GM12873 (cell line): ENCODE data around the gene KDM3B.

ENCODE experiments used
- CTCF ChIP-seq: IDR thresholded peaks from 2 replicates; pipeline ENCODE4 v1.5.1; 2012; ENCODE audit warnings: low read depth, mild to moderate bottlenecking, moderate library complexity, low read length, control low read depth; ENCODE audit not compliant: insufficient read depth; ENCODE audit errors: missing control alignments

Gene KDM3B

DNA sequence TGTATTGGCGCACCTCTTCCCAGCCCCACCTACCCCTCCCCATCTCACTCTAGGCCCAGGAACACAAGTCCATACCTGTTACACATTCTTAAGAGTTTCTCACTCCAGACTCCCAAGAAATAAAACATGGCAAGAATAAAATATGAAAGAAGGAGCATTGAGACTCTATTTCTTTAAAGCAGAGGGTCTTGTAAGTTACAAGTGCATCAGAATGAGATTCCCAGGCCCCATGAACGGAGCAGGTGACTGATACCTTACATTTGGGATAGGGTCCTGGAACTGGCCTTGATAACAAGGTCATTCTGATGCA, 118.5 kb downstream of the KDM3B start:
- TF ChIP-seq CTCF: no peak

DNA sequence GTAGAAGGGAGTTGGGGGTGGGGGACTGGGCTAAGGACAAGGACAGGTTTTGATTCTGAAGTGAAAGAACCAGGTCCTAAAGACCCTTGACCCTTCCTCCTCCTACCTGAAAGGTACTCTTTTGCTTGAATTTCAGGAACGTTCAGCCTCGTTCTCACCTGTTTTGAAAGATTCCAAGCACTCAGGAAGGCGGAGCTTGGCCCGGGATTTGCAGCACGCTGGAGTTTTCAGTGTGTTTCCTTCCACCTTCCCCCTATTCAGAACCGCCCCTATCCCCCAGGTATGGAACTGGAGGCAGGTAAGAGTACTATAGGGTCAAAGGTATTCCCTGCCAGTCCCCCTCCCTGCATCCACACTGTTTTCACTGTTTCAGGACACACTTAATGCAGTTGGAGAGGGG, 119.9 kb downstream of the KDM3B start:
- no peak for TF ChIP-seq CTCF

GRCh38 chr5:138476918-138477317, 124.4 kb downstream of the KDM3B start:
- TF ChIP-seq CTCF: no peak

DNA sequence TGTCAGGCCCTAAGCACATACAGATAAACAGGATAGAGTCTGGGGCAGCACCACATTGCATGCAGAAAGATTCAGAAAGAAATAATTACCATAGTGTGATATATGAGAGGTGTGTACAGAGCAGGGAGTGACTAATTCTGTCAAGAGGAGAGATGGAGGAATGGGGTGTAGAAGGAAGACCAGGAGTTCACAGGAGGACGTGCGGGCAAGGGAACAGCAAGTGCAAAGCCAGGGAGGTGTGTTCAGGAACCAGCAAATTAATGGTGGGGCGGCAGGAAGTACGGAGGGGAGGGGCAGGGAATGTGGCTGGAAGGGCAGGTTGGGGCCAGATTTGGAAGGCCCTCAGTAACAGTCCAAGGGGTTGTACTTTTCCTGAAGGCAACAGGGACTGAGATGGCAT, 130.2 kb downstream of the KDM3B start:
- TF ChIP-seq CTCF: no peak
